Adrenal gland (tissue), 5 donors: ENCODE data around the gene PINLYP.

Experiments
- CTCF ChIP-seq, 6 experiments: fragments of 450-650 bp in 4 of 6; fragments of 200-600 bp in 2 of 6; sonication (generic) in 1 of 6; IDR thresholded peaks; 1 replicate in 5 of 6; 2 replicates in 1 of 6; pipeline versions ENCODE4 v1.5.1 to v1.8.0; 2016 to 2021; ENCODE audit warnings: antibody characterized with exemption in 6 of 6, mild to moderate bottlenecking in 2 of 6, moderate library complexity in 1 of 6
- POLR2A ChIP-seq, 2 donors: fragments of 450-650 bp; IDR thresholded peaks; one replicate each; pipeline ENCODE4 v1.6.1; 2017; ENCODE audit warnings: antibody characterized with exemption in 2 of 2, mild to moderate bottlenecking in 2 of 2, moderate library complexity in 1 of 2
- donor health status: DM: no; HTN: no; CAD: no.

- TF ChIP-seq CTCF (IDR thresholded peaks at IDR 0.05) (no peak), POLR2A (IDR thresholded peaks at IDR 0.05) (no peak)
These were observed 33.5 kb upstream of the PINLYP start for GRCh38 chr19:43541920-43542650.
